ENCODE results near the gene MAN2B2.
"Not testable (repeated sequence)": the region's sequence is repeated elsewhere in the genome, so short reads cannot be mapped to it uniquely, and the experiment has no call there.

MAN2B2 gene

GRCh38 chr4:6617246-6617645, 42.3 kb downstream of the MAN2B2 start:
- no peak for DNase-seq (ENCODE audit: low read depth)

- no peak for DNase-seq (ENCODE audit: low read depth)
These were observed 43.6 kb downstream of the MAN2B2 start for GRCh38 chr4:6618386-6619115.

DNA sequence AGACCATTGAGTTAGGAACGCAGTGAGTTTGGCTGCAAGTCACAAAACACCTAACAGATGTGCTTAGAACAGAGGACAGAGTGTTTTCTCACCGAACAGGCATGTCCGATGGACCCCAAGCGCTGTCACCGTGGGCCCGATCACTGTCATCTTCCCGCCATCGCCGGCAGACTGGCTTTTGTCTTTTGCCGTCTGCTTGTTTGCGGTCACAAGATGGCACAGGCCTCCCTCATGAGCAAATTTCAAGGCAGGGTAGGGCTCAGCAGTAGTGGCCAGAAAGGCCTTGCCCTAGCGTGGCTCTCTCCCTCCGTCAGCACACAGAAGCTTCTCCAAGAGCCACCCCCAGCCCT, 44.1 kb downstream of the MAN2B2 start:
- DNase-seq (ENCODE audit: low read depth) = no peak

GRCh38 chr4:6619466-6620255, 44.7 kb downstream of the MAN2B2 start:
- no peak for DNase-seq (ENCODE audit: low read depth)

DNA sequence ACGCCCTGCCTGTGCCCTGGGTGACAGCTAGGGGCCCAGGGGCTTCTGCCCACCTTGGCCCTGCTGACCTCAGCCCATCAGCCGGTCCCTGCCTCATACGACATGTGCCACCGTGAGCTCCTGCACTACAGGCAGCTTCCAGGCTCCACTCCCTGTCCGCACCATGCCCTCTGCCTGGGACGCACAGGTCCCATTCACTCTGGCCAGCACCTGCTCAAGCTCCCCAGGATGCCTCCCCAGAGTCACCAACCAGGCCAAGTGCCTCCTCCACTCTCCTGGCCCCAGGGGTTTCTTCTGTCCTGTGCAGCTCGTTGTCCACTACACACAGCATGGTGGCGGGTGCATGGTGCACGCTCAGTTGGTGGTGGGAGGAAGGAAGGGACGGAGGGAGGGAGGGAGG, 45.3 kb downstream of the MAN2B2 start:
- DNase-seq (ENCODE audit: low read depth) = no peak

- no peak for DNase-seq (ENCODE audit: low read depth)
These were observed 46.0 kb downstream of the MAN2B2 start for GRCh38 chr4:6620891-6621555.

GRCh38 chr4:6621556-6621927, 46.6 kb downstream of the MAN2B2 start:
- DNase-seq (ENCODE audit: low read depth) = no peak

DNA sequence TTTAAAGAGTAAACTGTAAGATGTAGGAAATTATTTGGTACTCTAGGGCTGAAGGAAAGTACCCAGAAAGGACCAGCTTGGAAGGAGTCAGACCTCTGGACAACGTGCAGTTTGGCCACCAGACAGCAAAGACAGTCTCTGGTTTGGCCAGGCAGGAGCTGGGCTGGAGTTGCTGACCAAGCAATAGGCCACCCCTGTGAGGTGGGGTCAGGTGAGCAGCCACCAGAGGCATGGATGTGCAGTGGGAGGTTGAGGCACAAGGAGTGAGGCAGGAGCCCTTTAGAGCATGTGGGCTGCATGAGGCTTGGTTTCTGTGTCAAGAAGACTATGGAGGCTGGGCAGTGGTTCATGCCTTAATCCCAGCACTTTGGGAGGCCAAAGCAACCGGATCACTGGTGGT, 47.8 kb downstream of the MAN2B2 start:
- no peak for DNase-seq (ENCODE audit: low read depth)

GRCh38 chr4:6625256-6625655, 50.3 kb downstream of the MAN2B2 start:
- DNase-seq (ENCODE audit: low read depth) = no peak

DNA sequence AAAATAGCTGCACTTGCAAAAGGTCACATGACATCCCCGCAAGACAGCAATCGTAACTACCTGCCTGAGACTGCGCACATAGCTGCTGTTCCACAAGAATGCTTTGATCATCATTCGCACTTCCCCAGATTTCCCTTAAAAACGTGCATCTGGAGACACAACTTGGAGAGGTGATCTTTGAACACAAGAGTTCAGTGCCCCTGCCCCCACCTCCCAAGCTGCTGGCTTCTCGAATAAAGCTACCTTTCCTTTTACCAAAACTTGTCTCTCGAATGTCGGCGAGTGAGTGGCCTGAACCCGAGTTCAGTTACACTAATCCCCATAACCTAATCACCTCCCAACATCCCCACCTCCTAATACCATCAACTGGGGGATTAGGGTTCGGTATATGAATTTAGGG, 51.1 kb downstream of the MAN2B2 start:
- no peak for DNase-seq (ENCODE audit: low read depth)

GRCh38 chr4:6627832-6628231, 52.8 kb downstream of the MAN2B2 start:
- DNase-seq (ENCODE audit: low read depth) = no peak

GRCh38 chr4:6628484-6628883, 53.5 kb downstream of the MAN2B2 start:
- DNase-seq (ENCODE audit: low read depth) = not testable (repeated sequence)

GRCh38 chr4:6632125-6632524, 57.1 kb downstream of the MAN2B2 start:
- no peak for DNase-seq (ENCODE audit: low read depth)

DNA sequence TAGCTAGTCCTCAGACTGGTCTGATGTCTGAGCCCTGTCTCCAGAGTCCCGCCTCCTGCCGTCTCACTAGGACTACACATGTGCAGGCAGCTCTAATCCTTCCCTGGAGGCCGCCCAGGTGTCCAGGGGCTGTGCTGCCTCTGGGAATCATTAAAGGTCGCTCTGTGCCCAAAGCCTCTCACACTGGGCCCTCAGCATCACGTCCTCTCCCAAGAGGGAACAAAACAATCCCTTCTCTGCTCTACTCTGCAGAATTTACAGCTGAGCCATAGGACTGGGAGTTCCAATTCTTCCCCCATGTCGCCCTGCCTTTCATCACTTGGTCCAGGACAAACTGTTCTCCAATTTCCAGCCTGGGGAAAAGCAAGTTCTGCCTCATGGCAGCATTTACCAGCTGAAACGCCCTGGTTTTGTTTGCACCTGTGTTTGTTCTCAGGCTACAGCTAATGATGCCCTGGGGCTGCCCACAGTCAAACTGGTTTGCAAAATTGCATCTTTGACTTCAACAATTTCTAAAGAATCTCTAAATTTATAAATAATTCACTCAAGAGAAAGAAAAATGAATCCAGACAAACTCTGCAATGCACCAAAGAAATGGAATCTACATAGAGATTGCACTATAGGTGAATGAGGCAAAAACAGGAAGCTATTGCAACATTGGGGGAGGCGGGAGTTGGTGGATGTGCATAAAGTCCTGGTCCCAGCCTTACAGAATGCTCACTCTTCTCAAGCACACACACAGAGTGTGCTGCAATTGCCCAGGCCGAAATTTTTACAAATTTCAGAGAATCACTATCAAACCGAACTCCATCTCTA, 58.3 kb downstream of the MAN2B2 start:
- no peak for DNase-seq (ENCODE audit: low read depth)

GRCh38 chr4:6634746-6635145, 59.8 kb downstream of the MAN2B2 start:
- DNase-seq (ENCODE audit: low read depth) = no peak

GRCh38 chr4:6639137-6639680, 64.2 kb downstream of the MAN2B2 start:
- no peak for DNase-seq (ENCODE audit: low read depth)

DNA sequence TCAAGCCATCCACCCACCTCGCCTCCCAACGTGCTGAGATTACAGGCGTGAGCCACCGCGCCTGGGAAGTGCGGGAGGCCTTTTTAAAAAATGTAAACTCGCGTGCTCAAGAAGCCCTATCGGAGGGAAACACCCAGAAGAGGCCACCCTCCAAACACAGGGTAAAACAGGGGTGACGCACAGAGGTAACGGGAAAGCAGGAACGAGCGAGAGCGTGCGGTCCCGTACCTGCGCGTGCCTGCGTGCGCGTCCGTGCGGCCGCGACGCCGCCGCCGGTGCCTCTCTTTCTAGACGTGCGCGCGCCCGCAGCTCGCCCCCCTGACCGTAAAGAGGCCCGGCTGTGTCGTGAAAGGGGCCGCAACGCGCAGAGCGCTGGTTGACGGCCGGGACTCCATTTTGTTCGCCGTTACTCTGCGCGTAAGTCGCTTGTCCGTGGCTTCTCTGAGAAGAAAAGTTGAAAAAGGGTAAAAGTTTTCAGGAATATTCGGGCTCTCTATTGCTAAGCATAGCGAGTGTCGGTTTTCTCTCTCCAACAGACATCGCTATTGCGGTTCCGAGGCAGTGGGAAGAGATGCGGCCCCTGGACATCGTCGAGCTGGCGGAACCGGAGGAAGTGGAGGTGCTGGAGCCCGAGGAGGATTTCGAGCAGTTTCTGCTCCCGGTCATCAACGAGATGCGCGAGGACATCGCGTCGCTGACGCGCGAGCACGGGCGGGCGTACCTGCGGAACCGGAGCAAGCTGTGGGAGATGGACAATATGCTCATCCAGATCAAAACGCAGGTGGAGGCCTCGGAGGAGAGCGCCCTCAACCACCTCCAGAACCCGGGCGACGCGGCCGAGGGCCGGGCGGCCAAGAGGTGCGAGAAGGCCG, 65.5 kb downstream of the MAN2B2 start, which contains the start of gene MRFAP1:
Gene MRFAP1 (plus strand): TSS at position 394 of the 872 bp plus-strand sequence. CDS start 178 bp downstream, at position 572.
- DNase-seq (ENCODE audit: low read depth) = peak; percentile 93

GRCh38 chr4:6641164-6641970, 66.4 kb downstream of the MAN2B2 start:
- DNase-seq (ENCODE audit: low read depth) = no peak

GRCh38 chr4:6641971-6642320, 67.0 kb downstream of the MAN2B2 start:
- DNase-seq (ENCODE audit: low read depth) = no peak

All from CMK (cell line).